Adrenal gland (tissue), 12 donors: ENCODE data around the gene LOXHD1. TPM values are rescaled to one million over a fixed set of nuclear protein-coding genes. Genes with fewer than 3 reads are reported as not detected.

ENCODE experiments used
- DNase-seq, 7 donors: peaks; one replicate each; pipeline ENCODE4 v3.0.0-alpha.2; 2019 to 2020
- H3K27ac ChIP-seq, 5 donors: fragments of 200-600 bp; sonication (generic) in 4 of 5; 1 replicate in 3 of 5; 2 replicates in 2 of 5; pipeline versions ENCODE4 v1.5.1 to v1.8.0; 2016 to 2020; ENCODE audit warnings: mild to moderate bottlenecking in 1 of 5
- H3K27me3 ChIP-seq: fragments of 200-600 bp; 2 replicates; pipeline ENCODE4 v1.8.0; 2021
- H3K36me3 ChIP-seq, 2 donors: fragments of 200-600 bp; replicated peaks in 1 of 2; 1 replicate in 1 of 2; 2 replicates in 1 of 2; pipeline versions ENCODE4 v1.5.1 to v1.8.0; 2018 to 2022
- H3K4me1 ChIP-seq, 2 donors: fragments of 200-600 bp; replicated peaks in 1 of 2; 1 replicate in 1 of 2; 2 replicates in 1 of 2; pipeline versions ENCODE4 v1.5.1 to v1.8.0; 2018 to 2021
- H3K4me3 ChIP-seq, 4 donors: fragments of 200-600 bp; sonication (generic) in 3 of 4; one replicate each; pipeline ENCODE4 v1.5.1; 2016 to 2018
- H3K9me3 ChIP-seq, 3 donors: fragments of 200-600 bp; sonication (generic) in 1 of 3; replicated peaks in 1 of 3; 1 replicate in 2 of 3; 2 replicates in 1 of 3; pipeline versions ENCODE4 v1.5.1 to v1.8.0; 2016 to 2021
- CTCF ChIP-seq, 6 experiments: fragments of 450-650 bp in 4 of 6; fragments of 200-600 bp in 2 of 6; sonication (generic) in 1 of 6; IDR thresholded peaks; 1 replicate in 5 of 6; 2 replicates in 1 of 6; pipeline versions ENCODE4 v1.5.1 to v1.8.0; 2016 to 2021; ENCODE audit warnings: antibody characterized with exemption in 6 of 6, mild to moderate bottlenecking in 2 of 6, moderate library complexity in 1 of 6
- POLR2A ChIP-seq, 2 donors: fragments of 450-650 bp; IDR thresholded peaks; one replicate each; pipeline ENCODE4 v1.6.1; 2017; ENCODE audit warnings: antibody characterized with exemption in 2 of 2, mild to moderate bottlenecking in 2 of 2, moderate library complexity in 1 of 2
- WGBS, 4 donors: extraction: QIAGEN DNeasy Blood & Tissue Kit in 2 of 4; methylation state at CpG; one replicate each; pipeline versions ENCODE4 v1.1.5 to v1.1.7; 2013 to 2017; 5-methylcytosine and 5-hydroxymethylcytosine counted together
- intact Hi-C, 2 donors: fragments of 100-400 bp; cut with DNase I; formaldehyde crosslinking; loops; one replicate each; pipeline versions ENCODE4 v1.14.1 to v1.15.0; 2022 to 2023
- polyA plus RNA-seq, 3 donors: library from polyadenylated mRNA; stranded (reverse); fragments of 200-250 nt in 2 of 3; fragments of 350-450 nt in 1 of 3; fragmentation: Illumina TruSeq in 1 of 3; extraction: RNeasy Lipid Tissue Mini Kit (QIAGEN cat#74804) in 1 of 3; gene quantifications; one replicate each; pipeline ENCODE4 v1.2.3, GENCODE V29; 2013 to 2014
- total RNA-seq, 9 donors: library from RNA; depleted of rRNA in 4 of 9; stranded (reverse); fragments of >200 nt in 4 of 9; fragments of 120-200 nt in 1 of 9; fragmentation: NEBNext Ultra II Directional in 1 of 9; extraction: Animal tissue kit (Norgen Biotek cat#: 25700) in 1 of 9; gene quantifications; one replicate each; pipeline versions ENCODE4 v1.1.0 to v1.2.4, GENCODE V29; 2013 to 2023
- donor health status: healthy with polysubstance abuse.
- donor health status: Bipolar disorder and iron deficiency.
- donor health status: DM: yes; HTN: yes; CAD: no.
- donor health status: DM: no; HTN: no; CAD: no.
- donor health status: DM: no; HTN: no; CAD: no.
- donor health status: DM: yes; HTN: yes; CAD: no.

LOXHD1 gene
- total and polyA plus RNA-seq, 12 donors: 0.08 to 0.30 (median 0.16) TPM; not detected in 7

GRCh38 chr18:46622999-46623398, 34.0 kb downstream of the LOXHD1 start:
- Histone ChIP-seq H3K27ac (no peak overlapping the region), H3K9me3 (no peaks in the 10 kb centered on the region), H3K4me1 (no peaks in the 10 kb centered on the region), H3K36me3 (no peaks in the 10 kb centered on the region), H3K27me3 (no peaks in the 10 kb centered on the region), H3K4me3 (no peak overlapping the region)
- 82 to 87% (median 84%) methylated on average over 3 of the region's 3 CpGs for WGBS, 4 donors
- intact Hi-C loops: no loop called here
- peak in 2 of 6 experiments; percentile 25 to 27 for TF ChIP-seq CTCF (IDR thresholded peaks at IDR 0.05)
- TF ChIP-seq POLR2A (IDR thresholded peaks at IDR 0.05): no peak
- DNase-seq: no peak

GRCh38 chr18:46622451-46622850, 34.6 kb downstream of the LOXHD1 start:
- Histone ChIP-seq H3K9me3 (no peaks in the 10 kb centered on the region), H3K27me3 (no peaks in the 10 kb centered on the region), H3K4me1 (no peaks in the 10 kb centered on the region), H3K36me3 (no peaks in the 10 kb centered on the region), H3K27ac (no peak overlapping the region), H3K4me3 (no peak overlapping the region)
- no peak for DNase-seq
- TF ChIP-seq CTCF (IDR thresholded peaks at IDR 0.05) (no peak), POLR2A (IDR thresholded peaks at IDR 0.05) (no peak)
- WGBS, 4 donors: 95 to 100% (median 97%) methylated on average over 4 of the region's 4 CpGs
- intact Hi-C loops: no loop called here

- Histone ChIP-seq H3K36me3 (no peaks in the 10 kb centered on the region), H3K27me3 (no peaks in the 10 kb centered on the region), H3K27ac (peak overlapping the region in 1 of 5 donors; percentile 11), H3K4me3 (no peak overlapping the region), H3K9me3 (no peaks in the 10 kb centered on the region), H3K4me1 (no peaks in the 10 kb centered on the region)
- TF ChIP-seq POLR2A (IDR thresholded peaks at IDR 0.05) (no peak), CTCF (IDR thresholded peaks at IDR 0.05) (no peak)
- intact Hi-C loops: no loop called here
- DNase-seq: no peak
- WGBS, 4 donors: 66 to 72% (median 71%) methylated on average over 2 of the region's 2 CpGs
Observed at GRCh38 chr18:46621871-46622270, 35.1 kb downstream of the LOXHD1 start.

- 70 to 82% (median 77%) methylated on average over 6 of the region's 6 CpGs for WGBS, 4 donors
- Histone ChIP-seq H3K36me3 (no peaks in the 10 kb centered on the region), H3K27me3 (no peaks in the 10 kb centered on the region), H3K4me3 (no peak overlapping the region), H3K9me3 (no peaks in the 10 kb centered on the region), H3K4me1 (no peaks in the 10 kb centered on the region), H3K27ac (peak overlapping the region in 1 of 5 donors; percentile 11)
- TF ChIP-seq CTCF (IDR thresholded peaks at IDR 0.05) (no peak), POLR2A (IDR thresholded peaks at IDR 0.05) (no peak)
- intact Hi-C loops: no loop called here
- DNase-seq: no peak
Observed at GRCh38 chr18:46621111-46621766, 35.8 kb downstream of the LOXHD1 start.
